SK-N-SH treated with all-trans-retinoic acid at 6 μM for 48 hours (cell line): Measurements from ENCODE around the gene TEX2.

Experiments used
- ARNTL ChIP-seq: fragments of 450-650 bp; formaldehyde crosslinking; IDR thresholded peaks from 2 replicates; pipeline ENCODE4 v1.5.0; 2020; ENCODE audit warnings: low read depth, mild to moderate bottlenecking, moderate library complexity, borderline replicate concordance
- BACH2 ChIP-seq: fragments of 250-450 bp; sonication (Bioruptor Pico); IDR thresholded peaks from 2 replicates; pipeline ENCODE4 v1.9.0; 2021; ENCODE audit warnings: mild to moderate bottlenecking, borderline replicate concordance
- ESRRG ChIP-seq: fragments of 250-450 bp; sonication (Bioruptor Pico); IDR thresholded peaks from 2 replicates; pipeline ENCODE4 v1.6.1; 2021; ENCODE audit warnings: mild to moderate bottlenecking
- ZFP3 ChIP-seq: fragments of 250-450 bp; sonication (Bioruptor Pico); IDR thresholded peaks from 2 replicates; pipeline ENCODE4 v1.5.0; 2020; ENCODE audit warnings: mild to moderate bottlenecking, moderate library complexity
- ZNF70 ChIP-seq: fragments of 450-650 bp; formaldehyde crosslinking; IDR thresholded peaks from 2 replicates; pipeline ENCODE4 v1.5.0; 2020; ENCODE audit warnings: mild to moderate bottlenecking, moderate library complexity
- TF ChIP-seq, protein P1 (sequence below): fragments of 250-450 bp; sonication (Bioruptor Pico); IDR thresholded peaks from 2 replicates; pipeline ENCODE4 v1.8.0; 2021; ENCODE audit warnings: low read depth, mild to moderate bottlenecking, moderate library complexity, borderline replicate concordance
- TF ChIP-seq, protein P2 (sequence below): fragments of 250-450 bp; sonication (Bioruptor Pico); IDR thresholded peaks from 2 replicates; pipeline ENCODE4 v1.5.1; 2020; ENCODE audit warnings: low read depth, mild to moderate bottlenecking, moderate library complexity

DNA sequence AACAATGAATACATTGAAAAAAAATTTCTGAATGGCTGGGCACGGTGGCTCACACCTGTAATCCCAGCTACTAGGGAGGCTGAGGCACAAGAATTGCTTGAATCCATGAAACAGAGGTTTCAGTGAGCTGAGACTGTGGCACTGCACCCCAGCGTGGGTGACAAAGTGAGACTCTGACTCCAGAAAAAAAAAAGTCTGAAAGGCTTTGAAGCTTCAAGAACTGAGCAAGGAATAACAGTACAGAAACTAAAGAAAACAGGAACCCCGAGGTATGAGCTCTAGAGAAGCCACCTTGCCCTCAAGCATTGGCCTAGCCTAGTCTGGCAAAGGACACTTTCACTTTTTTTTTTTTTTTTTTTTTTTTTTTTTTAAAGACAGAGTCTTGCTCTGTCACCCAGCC is 45.0 kb downstream of the TEX2 start:
- TF ChIP-seq, protein P1, sequence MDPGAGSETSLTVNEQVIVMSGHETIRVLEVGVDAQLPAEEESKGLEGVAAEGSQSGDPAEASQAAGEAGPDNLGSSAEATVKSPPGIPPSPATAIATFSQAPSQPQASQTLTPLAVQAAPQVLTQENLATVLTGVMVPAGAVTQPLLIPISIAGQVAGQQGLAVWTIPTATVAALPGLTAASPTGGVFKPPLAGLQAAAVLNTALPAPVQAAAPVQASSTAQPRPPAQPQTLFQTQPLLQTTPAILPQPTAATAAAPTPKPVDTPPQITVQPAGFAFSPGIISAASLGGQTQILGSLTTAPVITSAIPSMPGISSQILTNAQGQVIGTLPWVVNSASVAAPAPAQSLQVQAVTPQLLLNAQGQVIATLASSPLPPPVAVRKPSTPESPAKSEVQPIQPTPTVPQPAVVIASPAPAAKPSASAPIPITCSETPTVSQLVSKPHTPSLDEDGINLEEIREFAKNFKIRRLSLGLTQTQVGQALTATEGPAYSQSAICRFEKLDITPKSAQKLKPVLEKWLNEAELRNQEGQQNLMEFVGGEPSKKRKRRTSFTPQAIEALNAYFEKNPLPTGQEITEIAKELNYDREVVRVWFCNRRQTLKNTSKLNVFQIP (CRISPR knock-in tag) = no peak
- TF ChIP-seq ZFP3 = no peak
- no peak for TF ChIP-seq BACH2 (CRISPR knock-in tag)
- no peak for TF ChIP-seq ARNTL (CRISPR knock-in tag)
- TF ChIP-seq, protein P2, sequence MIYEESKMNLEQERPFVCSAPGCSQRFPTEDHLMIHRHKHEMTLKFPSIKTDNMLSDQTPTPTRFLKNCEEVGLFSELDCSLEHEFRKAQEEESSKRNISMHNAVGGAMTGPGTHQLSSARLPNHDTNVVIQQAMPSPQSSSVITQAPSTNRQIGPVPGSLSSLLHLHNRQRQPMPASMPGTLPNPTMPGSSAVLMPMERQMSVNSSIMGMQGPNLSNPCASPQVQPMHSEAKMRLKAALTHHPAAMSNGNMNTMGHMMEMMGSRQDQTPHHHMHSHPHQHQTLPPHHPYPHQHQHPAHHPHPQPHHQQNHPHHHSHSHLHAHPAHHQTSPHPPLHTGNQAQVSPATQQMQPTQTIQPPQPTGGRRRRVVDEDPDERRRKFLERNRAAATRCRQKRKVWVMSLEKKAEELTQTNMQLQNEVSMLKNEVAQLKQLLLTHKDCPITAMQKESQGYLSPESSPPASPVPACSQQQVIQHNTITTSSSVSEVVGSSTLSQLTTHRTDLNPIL = no peak
- TF ChIP-seq ZNF70 (CRISPR knock-in tag) = no peak
- TF ChIP-seq ESRRG (CRISPR knock-in tag) = no peak
